ENCODE data around the gene INPP1.
"Not testable (repeated sequence)": the region's sequence is repeated elsewhere in the genome, so short reads cannot be mapped to it uniquely, and the experiment has no call there.

The INPP1 gene

GRCh38 chr2:190343536-190344275 lies at the start of gene INPP1:
Gene INPP1, plus strand, starts transcription at chr2:190343589. Its CDS starts 16,514 bp downstream, at chr2:190360103.
- DNase-seq = no peak

GRCh38 chr2:190297880-190298279 lies 45.5 kb upstream of the INPP1 start:
- DNase-seq = not testable (repeated sequence)

- DNase-seq = no peak
Measured at GRCh38 chr2:190301032-190301431, 42.4 kb upstream of the INPP1 start.

GRCh38 chr2:190302052-190302451 lies 41.3 kb upstream of the INPP1 start:
- DNase-seq = no peak

GRCh38 chr2:190303647-190304046 lies 39.7 kb upstream of the INPP1 start:
- no peak for DNase-seq

- DNase-seq = no peak
Measured at GRCh38 chr2:190304404-190304803, 39.0 kb upstream of the INPP1 start.

GRCh38 chr2:190308031-190308430 lies 35.4 kb upstream of the INPP1 start:
- no peak for DNase-seq

- no peak for DNase-seq
Measured at GRCh38 chr2:190311893-190312634, 31.3 kb upstream of the INPP1 start.

- DNase-seq = not testable (repeated sequence)
Measured at GRCh38 chr2:190312635-190313025, 30.8 kb upstream of the INPP1 start.

- DNase-seq = no peak
Measured at GRCh38 chr2:190313880-190314279, 29.5 kb upstream of the INPP1 start.

GRCh38 chr2:190315273-190315672 lies 28.1 kb upstream of the INPP1 start:
- no peak for DNase-seq

GRCh38 chr2:190318514-190318913 lies 24.9 kb upstream of the INPP1 start:
- no peak for DNase-seq

- DNase-seq = no peak
Measured at GRCh38 chr2:190318931-190319554, 24.3 kb upstream of the INPP1 start.

- DNase-seq = peak; percentile 79
Measured at GRCh38 chr2:190319555-190320498, 23.6 kb upstream of the INPP1 start, which contains the start of gene HIBCH. Gene HIBCH, minus strand, starts transcription at chr2:190319826. Its CDS starts 76 bp downstream, at chr2:190319750.

GRCh38 chr2:190320696-190321095 lies 22.7 kb upstream of the INPP1 start:
- DNase-seq = no peak

- DNase-seq = no peak
Measured at GRCh38 chr2:190323406-190323805, 20.0 kb upstream of the INPP1 start.

GRCh38 chr2:190325588-190325987 lies 17.8 kb upstream of the INPP1 start:
- no peak for DNase-seq

GRCh38 chr2:190327867-190328572 lies 15.4 kb upstream of the INPP1 start:
- no peak for DNase-seq

GRCh38 chr2:190328573-190329147 lies 14.7 kb upstream of the INPP1 start:
- no peak for DNase-seq

GRCh38 chr2:190333395-190333794 lies 10.0 kb upstream of the INPP1 start:
- DNase-seq = no peak

GRCh38 chr2:190333928-190334327 lies 9.5 kb upstream of the INPP1 start:
- DNase-seq = no peak

Measured in NCI-H187 treated with DMSO at 0.1 percent for 48 hours (cell line).